T-helper 1 cell treated with Interleukin-12 subunit alpha and Interleukin-12 subunit beta and Interleukin-4 antibody, amounts not matched to agents 30 ng/mL and 1 ng/mL, for 36 hours (primary cell): ENCODE measurements around the gene DNAAF5. TPM values are rescaled to one million over a fixed set of nuclear protein-coding genes. Genes with fewer than 3 reads are reported as not detected.
"Not testable (repeated sequence)": the region's sequence is repeated elsewhere in the genome, so short reads cannot be mapped to it uniquely, and the experiment has no call there.

Experiments
- intact Hi-C: fragments of 100-400 bp; cut with micrococcal nuclease; formaldehyde crosslinking; loops from one replicate; pipeline ENCODE4 v1.15.1; 2024
- total RNA-seq: library from RNA; stranded (reverse); gene quantifications from 2 replicates; pipeline ENCODE4 v1.2.3, GENCODE V29; 2022

The DNAAF5 gene
- total RNA-seq, 1 donor from 2014 or later, result 22.5 TPM

DNA sequence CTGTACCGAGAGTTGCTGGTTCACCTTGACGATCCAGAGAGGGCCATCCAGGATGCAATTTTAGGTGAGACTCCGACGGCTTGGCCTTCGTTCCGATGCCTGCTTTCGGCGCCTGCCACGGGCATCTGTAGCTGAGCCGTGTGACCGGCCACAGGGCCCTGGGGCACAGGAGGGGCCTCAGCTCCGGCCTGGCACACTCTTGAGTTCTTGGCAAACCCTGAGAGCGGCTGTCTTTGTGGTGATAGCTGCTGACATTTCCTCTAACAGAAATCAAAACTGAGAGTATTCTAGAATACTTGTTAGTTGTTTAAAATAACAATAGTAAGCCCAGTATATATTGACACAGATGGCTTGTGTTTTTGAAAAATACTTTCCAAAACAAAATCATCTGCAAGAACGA lies 53.6 kb downstream of the DNAAF5 start:
- intact Hi-C loops, result no loop called here

DNA sequence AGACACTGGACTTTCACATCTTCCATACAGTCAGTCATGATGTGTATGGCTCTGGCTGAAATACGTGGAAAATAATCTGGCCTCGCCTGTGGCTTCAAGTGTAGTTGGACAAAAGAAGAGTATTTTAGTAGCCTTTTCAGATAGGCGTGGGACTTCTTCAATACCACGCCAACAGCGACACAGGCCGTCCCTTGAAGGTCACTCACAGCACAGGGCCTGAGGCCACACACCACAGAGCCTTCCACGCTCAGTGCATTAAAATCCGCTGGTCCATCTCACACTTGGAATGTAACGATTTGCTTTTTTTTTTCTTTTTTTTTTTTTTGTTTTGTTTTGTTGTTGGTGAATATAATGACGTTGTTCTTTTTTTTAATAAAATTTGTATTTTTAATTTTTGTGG lies 54.0 kb downstream of the DNAAF5 start:
- intact Hi-C loops, result no loop called here

- intact Hi-C loops, result no loop called here
Observed at GRCh38 chr7:781186-781849, 54.8 kb downstream of the DNAAF5 start.

GRCh38 chr7:781936-782529 lies 55.5 kb downstream of the DNAAF5 start:
- intact Hi-C loops, result no loop called here

GRCh38 chr7:782718-783449 lies 56.4 kb downstream of the DNAAF5 start:
- intact Hi-C loops, result no loop called here

DNA sequence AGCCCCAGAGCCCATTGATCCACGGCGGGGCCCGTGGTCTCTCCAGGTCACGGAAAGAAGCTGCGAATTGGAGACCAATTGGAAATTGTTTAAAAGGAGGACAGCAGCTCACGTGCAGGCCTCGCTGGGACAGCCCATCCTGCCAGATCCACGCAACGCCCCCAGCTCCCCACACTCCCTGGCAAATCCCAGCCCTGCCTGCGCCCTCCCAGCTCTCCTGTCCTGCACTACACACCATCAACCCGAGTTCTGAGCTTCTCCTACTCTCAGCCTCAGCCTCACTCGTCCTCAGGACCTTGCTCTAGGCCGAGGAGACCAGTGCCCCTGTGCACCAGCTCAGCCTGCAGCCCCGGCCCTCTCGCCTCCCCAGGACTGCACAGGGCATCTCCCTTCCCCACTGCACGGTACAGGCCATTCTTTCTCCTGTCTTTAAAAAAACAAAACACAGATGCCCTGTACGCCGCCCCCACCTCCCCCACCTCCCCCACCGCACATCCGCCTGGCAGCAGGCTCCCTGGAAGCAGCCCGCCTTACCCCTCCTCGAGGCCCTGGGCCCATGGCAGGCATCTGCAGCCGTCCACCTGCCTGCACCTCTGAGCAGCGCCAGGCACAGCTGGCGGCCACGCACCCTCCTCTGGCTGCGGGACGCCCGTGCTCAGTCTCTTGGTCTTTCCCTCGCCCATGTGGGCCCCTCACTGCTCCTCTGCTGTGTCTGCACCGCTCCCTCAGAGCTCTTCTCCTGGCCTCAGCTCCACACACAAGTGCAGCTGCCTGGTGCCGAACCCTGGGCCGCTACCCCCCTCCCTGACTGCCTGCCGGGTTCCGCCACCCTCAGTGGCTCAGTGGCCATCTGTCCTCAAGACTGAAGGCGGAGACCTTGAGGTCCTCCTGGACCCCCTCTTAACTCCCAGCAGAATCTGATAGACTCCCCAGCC lies 57.3 kb downstream of the DNAAF5 start:
- intact Hi-C loops, result no loop called here

DNA sequence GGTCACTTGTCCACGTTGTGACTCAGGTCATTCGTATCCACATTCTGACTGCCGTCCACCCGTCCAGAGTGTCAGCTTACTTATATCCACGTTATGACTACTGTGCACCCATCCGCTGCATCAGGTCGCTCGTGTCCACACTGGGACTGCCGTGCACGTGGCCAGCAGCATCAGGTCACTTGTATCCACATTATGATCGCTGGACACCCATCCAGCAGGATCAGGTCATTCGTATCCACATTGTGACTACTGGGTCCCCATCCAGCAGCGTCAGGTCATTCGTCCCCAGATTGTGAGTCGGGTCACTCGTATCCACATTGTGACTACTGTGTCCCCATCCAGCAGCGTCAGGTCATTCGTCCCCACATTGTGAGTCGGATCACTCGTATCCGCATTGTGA lies 58.5 kb downstream of the DNAAF5 start:
- intact Hi-C loops, result loop anchor here (5.0 kb wide), 2 partner anchors 47 to 463 kb away; partner anchors contain the start of gene SUN1

DNA sequence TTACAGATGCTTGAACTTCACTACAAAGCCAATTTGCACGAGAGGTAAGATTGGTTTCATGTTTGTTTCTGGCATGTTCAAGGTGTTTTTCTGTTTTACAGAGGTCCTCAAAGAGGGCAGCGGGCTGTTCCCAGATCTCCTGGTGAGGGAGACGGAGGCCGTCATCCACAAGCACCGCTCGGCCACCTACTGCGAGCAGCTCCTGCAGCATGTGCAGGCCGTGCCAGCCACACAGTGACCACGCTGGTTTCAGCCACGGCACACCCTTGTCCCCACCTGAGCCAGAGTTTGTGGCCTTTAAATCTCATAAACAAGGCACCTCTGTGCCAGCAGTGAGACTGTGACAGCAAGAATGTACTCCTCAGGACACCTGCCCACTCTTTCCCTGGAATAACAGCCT lies 58.9 kb downstream of the DNAAF5 start:
- intact Hi-C loops, result loop anchor here (5.0 kb wide), 2 partner anchors 47 to 463 kb away; partner anchors contain the start of gene SUN1

- intact Hi-C loops, result loop anchor here (1.0 to 5.0 kb wide), 5 partner anchors 27 to 464 kb away; partner anchors contain the start of genes ADAP1 and SUN1
Observed at GRCh38 chr7:786472-787255, 60.2 kb downstream of the DNAAF5 start.

DNA sequence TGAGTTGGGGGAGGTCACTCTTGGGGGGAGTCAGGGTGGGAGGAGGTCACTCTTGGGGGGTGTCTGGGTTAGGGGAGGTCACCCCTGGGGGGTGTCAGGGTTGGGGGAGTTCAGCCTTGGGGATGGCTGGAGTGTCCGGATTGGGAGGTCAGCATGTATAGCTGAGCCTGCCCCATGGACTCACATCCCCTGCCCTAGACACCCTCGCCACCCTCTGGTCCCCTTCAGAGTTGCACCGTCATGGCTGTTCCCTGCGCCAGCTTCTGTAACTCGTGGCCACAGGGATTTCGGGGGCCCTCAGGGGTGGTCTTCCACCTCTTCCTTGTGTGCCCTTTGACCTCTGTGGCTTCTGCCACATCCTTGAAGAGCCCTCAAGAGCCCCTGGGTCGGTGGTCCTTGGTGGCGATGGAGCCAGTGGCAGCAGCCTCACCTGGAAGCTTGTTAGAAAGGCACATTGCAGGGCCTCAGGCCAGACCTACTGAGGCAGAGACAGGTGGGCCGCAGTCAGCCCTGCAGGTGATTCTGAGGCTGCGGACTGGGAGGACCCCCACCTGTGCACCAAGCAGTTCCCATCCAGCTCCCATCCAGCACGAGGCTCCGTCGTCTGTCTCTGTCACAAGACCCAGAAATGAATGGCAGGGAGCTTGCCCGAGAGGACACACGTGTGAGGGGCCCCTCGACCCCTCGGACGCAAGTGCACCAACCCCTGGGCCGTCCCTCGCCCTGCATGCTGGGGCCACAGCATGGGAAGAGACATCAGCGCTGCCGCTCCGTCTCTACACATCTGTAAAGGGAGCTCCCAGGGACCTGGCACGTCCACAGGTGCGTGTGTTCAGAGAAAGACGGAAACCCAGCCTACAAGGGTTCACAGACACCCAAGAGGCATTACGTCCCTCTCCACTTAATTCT lies 61.1 kb downstream of the DNAAF5 start:
- intact Hi-C loops, result loop anchor here (5.0 kb wide), 2 partner anchors 45 to 465 kb away; partner anchors contain the start of gene SUN1

DNA sequence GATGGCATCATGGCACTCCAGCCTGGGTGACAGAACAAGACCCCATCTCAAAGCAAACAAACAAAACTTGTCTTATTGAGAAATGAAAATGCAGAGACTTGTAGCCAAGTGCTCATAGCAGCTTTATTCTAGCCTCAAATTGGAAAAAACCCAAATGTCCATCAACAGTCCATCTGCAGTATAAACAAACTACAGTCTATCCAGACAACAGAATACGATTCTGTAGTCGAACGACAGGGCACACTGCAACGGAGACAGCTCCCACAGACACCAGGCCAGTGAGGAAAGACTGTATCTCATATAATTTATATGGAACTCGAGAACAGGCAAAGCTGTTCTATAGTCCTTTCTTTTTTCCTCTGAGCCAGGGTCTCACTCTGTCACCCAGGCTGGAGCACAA lies 65.0 kb downstream of the DNAAF5 start:
- intact Hi-C loops, result no loop called here

- intact Hi-C loops, result no loop called here
Observed at GRCh38 chr7:794207-794606, 67.7 kb downstream of the DNAAF5 start.

DNA sequence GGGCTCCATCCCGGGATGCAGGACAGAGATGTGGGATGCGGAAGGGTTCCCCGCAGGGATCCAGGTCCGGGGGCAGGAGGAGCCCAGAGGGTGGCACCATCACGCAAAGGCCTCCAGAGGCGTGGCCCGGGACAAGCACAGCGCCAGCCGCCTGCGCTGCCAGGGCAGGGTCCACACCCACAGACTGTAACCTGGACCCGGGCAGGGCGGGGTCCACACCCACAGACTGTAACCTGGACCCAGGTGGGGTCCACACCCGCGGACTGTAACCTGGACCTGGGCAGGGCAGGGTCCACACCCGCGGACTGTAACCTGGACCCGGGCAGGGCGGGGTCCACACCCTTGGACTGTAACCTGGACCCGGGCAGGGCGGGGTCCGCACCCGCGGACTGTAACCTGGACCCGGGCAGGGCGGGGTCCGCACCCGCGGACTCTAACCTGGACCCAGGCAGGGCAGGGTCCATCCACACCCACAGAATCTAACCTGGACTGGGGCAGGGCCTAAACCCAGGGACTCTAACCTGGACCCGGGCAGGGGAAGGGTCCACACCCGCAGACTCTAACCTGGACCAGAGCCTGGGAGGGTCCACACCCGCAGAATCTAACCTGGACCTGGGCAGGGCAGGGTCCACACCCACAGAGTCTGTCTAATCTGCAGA lies 68.3 kb downstream of the DNAAF5 start:
- intact Hi-C loops, result no loop called here

DNA sequence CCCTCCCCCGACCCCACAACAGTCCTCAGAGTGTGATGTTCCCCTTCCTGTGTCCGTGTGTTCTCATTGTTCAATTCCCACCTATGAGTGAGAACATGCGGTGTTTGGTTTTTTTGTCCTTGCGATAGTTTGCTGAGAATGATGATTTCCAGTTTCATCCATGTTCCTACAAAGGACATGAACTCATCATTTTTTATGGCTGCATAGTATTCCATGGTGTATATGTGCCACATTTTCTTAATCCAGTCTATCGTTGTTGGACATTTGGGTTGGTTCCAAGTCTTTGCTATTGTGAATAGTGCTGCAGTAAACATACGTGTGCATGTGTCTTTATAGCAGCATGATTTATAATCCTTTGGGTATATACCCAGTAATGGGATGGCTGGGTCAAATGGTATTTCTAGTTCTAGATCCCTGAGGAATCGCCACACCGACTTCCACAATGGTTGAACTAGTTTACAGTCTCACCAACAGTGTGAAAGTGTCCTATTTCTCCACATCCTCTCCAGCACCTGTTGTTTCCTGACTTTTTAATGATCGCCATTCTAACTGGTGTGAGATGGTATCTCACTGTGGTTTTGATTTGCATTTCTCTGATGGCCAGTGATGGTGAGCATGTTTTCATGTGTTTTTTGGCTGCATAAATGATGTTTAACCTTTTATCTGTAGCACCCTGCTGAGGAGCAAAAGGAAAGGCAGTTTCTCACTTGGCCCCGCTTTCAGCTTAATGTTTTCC lies 70.1 kb downstream of the DNAAF5 start:
- intact Hi-C loops, result not testable (repeated sequence)

- intact Hi-C loops, result no loop called here
Observed at GRCh38 chr7:798921-799470, 72.5 kb downstream of the DNAAF5 start.

- intact Hi-C loops, result no loop called here
Observed at GRCh38 chr7:800692-801091, 74.2 kb downstream of the DNAAF5 start.

DNA sequence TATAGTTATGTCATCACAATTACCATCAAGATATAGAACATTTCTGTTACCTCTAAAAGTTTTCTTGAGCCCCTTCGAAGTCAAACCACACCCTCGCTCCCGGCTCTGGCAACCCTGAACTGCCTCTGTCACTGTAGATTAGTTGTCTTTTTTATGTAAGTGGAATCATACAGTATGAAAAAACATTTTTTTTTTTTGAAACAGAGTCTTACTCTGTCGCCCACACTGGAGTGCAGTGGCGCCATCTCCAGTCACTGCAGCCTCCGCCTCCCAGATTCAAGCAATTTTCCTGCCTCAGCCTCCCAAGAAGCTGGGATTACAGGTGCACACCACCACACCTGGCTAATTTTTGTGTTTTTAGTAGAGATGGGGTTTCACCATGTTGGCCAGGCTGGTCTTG lies 74.9 kb downstream of the DNAAF5 start:
- intact Hi-C loops, result not testable (repeated sequence)

DNA sequence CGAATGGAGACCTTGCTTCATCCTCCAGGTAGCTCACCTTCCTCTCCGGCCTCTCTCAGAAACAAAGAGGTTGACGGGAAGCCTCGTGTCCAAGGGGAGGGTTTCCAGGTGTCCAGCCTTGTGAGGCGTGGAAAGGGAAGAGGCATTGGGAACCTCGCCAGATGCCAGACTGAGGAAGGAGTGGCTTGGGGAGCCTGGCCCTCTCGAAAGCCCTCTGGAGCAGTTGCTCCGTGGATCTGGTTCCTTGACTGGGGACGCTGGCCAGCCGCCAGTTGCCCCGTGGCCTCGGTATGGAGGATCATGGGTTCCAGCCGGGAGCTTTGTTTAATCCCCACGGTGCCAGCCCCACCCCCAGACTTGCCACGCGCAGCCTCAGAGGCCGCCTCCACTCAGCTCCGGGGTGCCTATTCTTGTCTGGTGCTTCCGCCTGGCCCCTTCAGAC lies 75.5 kb downstream of the DNAAF5 start:
- intact Hi-C loops, result no loop called here
